ENCODE results near the gene PCID2.

DNA sequence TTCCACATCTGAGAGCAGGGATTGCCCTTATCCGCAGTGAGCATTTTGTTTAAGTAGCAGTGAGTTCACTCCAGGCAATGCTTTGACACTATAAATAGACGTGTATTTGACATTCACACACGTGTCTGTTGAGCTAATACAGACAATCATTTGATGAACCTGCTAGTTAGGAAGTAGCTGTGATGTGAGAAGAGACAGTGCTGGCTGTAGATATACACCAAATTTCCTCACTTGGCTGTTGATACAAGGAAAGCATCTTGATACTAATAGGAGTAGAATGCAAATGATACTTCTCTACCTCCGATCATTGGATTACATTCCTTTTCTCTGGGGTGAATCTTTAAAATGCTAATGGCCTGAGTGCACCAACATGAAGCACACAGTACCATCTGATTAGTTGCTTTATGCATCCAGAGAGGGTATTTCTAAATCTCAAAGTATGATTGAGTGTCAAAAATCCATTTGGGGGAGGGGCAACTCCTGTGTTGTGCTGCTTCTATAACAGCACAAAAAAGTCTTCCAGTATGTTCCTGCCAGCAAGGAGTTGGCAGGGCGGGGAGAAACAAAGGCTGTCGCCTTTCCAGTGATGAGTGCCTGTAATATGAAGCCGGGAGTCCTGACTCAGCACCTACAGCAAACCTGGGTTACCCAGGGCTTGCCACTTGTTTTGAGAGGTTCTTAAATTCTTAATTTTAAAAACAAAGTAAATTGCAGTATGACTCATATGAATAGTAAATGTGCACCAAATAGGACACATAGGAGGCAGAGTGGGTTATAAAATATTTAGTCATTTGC, 8.0 kb upstream of the PCID2 start:
- TF ChIP-seq CTCF (IDR thresholded peaks at IDR 0.05; ENCODE audit: poor library complexity, severe bottlenecking) (no peak), EZH2 (IDR thresholded peaks at IDR 0.05; ENCODE audit: borderline replicate concordance, insufficient read depth, low read length, poor library complexity, severe bottlenecking) (no peak), SMC3 (conservative IDR thresholded peaks at IDR 0.05; ENCODE audit: poor library complexity) (peak; percentile 22), EP300 (conservative IDR thresholded peaks at IDR 0.05; ENCODE audit: poor library complexity, severe bottlenecking) (peak; percentile 54), POLR2AphosphoS5 (IDR thresholded peaks at IDR 0.05) (peak; percentile 57), RAD21 (conservative IDR thresholded peaks at IDR 0.05) (no peak)
